Hepatocyte (in vitro differentiated cells): ENCODE results near the gene MINDY3.

ENCODE experiments used
- EZH2 ChIP-seq: fragments of 200-600 bp; sonication (generic); IDR thresholded peaks from 2 replicates; pipeline ENCODE4 v1.6.1; 2016; ENCODE audit warnings: antibody characterized with exemption, mild to moderate bottlenecking, borderline replicate concordance
- EZH2phosphoT487 ChIP-seq: fragments of 200-600 bp; sonication (generic); IDR thresholded peaks from one replicate; pipeline ENCODE4 v1.6.1; 2018; ENCODE audit warnings: antibody characterized with exemption, mild to moderate bottlenecking, low read depth, moderate library complexity; ENCODE audit not compliant: unreplicated experiment, severe bottlenecking
- TF ChIP-seq, protein P1 (sequence below): fragments of 200-600 bp; sonication (generic); IDR thresholded peaks from 2 replicates; pipeline ENCODE4 v1.5.1; 2016; ENCODE audit warnings: antibody characterized with exemption, mild to moderate bottlenecking; ENCODE audit not compliant: poor library complexity

DNA sequence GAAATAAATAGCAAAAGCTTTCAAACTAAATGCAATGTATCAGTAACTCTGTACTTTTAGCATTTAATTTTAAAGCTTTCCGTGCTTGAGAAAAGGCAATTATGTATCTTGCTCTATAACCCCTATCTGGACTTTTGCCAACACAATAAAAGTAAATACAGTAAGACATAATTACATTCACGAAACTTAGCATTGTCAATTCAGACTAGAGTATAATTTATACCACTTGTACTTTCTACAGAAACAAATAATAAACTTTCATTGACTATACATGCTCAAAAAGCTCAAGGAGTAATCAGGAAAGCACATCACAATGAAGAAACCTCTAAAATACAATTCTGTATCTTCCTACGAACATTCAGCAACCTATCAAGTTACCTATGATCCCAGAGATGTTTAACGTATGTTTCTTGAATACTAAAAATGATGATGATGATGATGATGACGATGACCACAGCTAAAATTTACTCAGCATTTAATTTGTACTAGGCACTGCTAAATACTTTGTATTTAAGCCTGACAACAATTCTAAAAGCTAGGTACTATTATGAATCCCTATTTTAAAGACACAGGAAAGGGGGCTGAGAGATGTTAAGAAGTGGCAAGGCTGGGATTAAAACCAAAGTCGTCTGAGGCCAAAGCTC lies 44.9 kb downstream of the MINDY3 start:
- TF ChIP-seq, protein P1, sequence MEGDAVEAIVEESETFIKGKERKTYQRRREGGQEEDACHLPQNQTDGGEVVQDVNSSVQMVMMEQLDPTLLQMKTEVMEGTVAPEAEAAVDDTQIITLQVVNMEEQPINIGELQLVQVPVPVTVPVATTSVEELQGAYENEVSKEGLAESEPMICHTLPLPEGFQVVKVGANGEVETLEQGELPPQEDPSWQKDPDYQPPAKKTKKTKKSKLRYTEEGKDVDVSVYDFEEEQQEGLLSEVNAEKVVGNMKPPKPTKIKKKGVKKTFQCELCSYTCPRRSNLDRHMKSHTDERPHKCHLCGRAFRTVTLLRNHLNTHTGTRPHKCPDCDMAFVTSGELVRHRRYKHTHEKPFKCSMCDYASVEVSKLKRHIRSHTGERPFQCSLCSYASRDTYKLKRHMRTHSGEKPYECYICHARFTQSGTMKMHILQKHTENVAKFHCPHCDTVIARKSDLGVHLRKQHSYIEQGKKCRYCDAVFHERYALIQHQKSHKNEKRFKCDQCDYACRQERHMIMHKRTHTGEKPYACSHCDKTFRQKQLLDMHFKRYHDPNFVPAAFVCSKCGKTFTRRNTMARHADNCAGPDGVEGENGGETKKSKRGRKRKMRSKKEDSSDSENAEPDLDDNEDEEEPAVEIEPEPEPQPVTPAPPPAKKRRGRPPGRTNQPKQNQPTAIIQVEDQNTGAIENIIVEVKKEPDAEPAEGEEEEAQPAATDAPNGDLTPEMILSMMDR: no peak
- TF ChIP-seq EZH2phosphoT487 (no peak), EZH2 (no peak)
